Endothelial cell of umbilical vein (primary cell): ENCODE data around the gene MROH7.
"Not testable (repeated sequence)": the region's sequence is repeated elsewhere in the genome, so short reads cannot be mapped to it uniquely, and the experiment has no call there.

Experiments
- EZH2 ChIP-seq: IDR thresholded peaks from 2 replicates; pipeline ENCODE4 v1.6.1; 2012; ENCODE audit warnings: borderline replicate concordance, low read depth, mild to moderate bottlenecking, moderate library complexity, low read length, inconsistent platforms; ENCODE audit not compliant: severe bottlenecking
- POLR2A ChIP-seq: IDR thresholded peaks from 2 replicates; pipeline ENCODE4 v1.6.1; 2012; ENCODE audit warnings: low read depth, mild to moderate bottlenecking, control low read depth, low read length
- POLR2AphosphoS5 ChIP-seq: IDR thresholded peaks from 2 replicates; pipeline ENCODE4 v1.6.1; 2012; ENCODE audit warnings: low read depth, mild to moderate bottlenecking, control low read depth, low read length, moderate library complexity; ENCODE audit not compliant: insufficient read depth
- TF ChIP-seq, protein P1 (sequence below), 2 donors: IDR thresholded peaks; 1 replicate in 1 of 2; 2 replicates in 1 of 2; pipeline ENCODE4 v1.5.1; 2011; ENCODE audit warnings: low read length in 2 of 2, mild to moderate bottlenecking in 2 of 2, moderate library complexity in 2 of 2, control low read depth in 1 of 2, inconsistent platforms in 1 of 2, low read depth in 1 of 2; ENCODE audit not compliant: insufficient read depth in 1 of 2; ENCODE audit errors: extremely low read depth in 1 of 2
- TF ChIP-seq, protein P2 (sequence below): IDR thresholded peaks from 2 replicates; pipeline ENCODE4 v1.6.1; 2011; ENCODE audit not compliant: insufficient read depth, insufficient read length

- not testable (repeated sequence) for TF ChIP-seq POLR2A, POLR2AphosphoS5, EZH2
- TF ChIP-seq, protein P1, sequence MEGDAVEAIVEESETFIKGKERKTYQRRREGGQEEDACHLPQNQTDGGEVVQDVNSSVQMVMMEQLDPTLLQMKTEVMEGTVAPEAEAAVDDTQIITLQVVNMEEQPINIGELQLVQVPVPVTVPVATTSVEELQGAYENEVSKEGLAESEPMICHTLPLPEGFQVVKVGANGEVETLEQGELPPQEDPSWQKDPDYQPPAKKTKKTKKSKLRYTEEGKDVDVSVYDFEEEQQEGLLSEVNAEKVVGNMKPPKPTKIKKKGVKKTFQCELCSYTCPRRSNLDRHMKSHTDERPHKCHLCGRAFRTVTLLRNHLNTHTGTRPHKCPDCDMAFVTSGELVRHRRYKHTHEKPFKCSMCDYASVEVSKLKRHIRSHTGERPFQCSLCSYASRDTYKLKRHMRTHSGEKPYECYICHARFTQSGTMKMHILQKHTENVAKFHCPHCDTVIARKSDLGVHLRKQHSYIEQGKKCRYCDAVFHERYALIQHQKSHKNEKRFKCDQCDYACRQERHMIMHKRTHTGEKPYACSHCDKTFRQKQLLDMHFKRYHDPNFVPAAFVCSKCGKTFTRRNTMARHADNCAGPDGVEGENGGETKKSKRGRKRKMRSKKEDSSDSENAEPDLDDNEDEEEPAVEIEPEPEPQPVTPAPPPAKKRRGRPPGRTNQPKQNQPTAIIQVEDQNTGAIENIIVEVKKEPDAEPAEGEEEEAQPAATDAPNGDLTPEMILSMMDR (IDR thresholded peaks at IDR 0.05; ENCODE audit: extremely low read depth in 1 of 2, insufficient read depth in 1 of 2, low read depth in 1 of 2, low read length in 2 of 2), result not testable (repeated sequence)
- TF ChIP-seq, protein P2, sequence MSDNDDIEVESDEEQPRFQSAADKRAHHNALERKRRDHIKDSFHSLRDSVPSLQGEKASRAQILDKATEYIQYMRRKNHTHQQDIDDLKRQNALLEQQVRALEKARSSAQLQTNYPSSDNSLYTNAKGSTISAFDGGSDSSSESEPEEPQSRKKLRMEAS, result not testable (repeated sequence)
These were observed 4.8 kb upstream of the MROH7 start for GRCh38 chr1:54636461-54637446.
